Ascending aorta (tissue), 2 donors: ENCODE measurements around the gene GPR32. TPM values are rescaled to one million over a fixed set of nuclear protein-coding genes. Genes with fewer than 3 reads are reported as not detected.

Source experiments
- DNase-seq, 2 donors: peaks; one replicate each; pipeline ENCODE4 v3.0.0-alpha.2; 2019; ENCODE audit warnings: low spot score in 2 of 2
- H3K27ac ChIP-seq, 2 donors: fragments of 200-600 bp; sonication (generic); one replicate each; pipeline ENCODE4 v1.5.1; 2016 to 2017; ENCODE audit warnings: mild to moderate bottlenecking in 1 of 2
- H3K27me3 ChIP-seq: fragments of 200-600 bp; sonication (generic); one replicate; pipeline ENCODE4 v1.5.1; 2017
- H3K36me3 ChIP-seq, 2 donors: fragments of 200-600 bp; sonication (generic); one replicate each; pipeline ENCODE4 v1.5.1; 2016
- H3K4me1 ChIP-seq, 2 donors: fragments of 200-600 bp; sonication (generic); one replicate each; pipeline ENCODE4 v1.5.1; 2016 to 2017; ENCODE audit warnings: mild to moderate bottlenecking in 1 of 2
- H3K4me3 ChIP-seq, 2 donors: fragments of 200-600 bp; sonication (generic); one replicate each; pipeline ENCODE4 v1.5.1; 2016 to 2017; ENCODE audit warnings: mild to moderate bottlenecking in 1 of 2
- H3K9me3 ChIP-seq, 2 donors: fragments of 200-600 bp; sonication (generic); one replicate each; pipeline ENCODE4 v1.5.1; 2016
- CTCF ChIP-seq, 3 experiments: fragments of 200-600 bp in 2 of 3; fragments of 450-650 bp in 1 of 3; sonication (generic) in 2 of 3; IDR thresholded peaks; one replicate each; pipeline ENCODE4 v1.5.1; 2016 to 2019; ENCODE audit warnings: antibody characterized with exemption in 3 of 3, mild to moderate bottlenecking in 1 of 3, moderate library complexity in 1 of 3
- intact Hi-C: fragments of 100-400 bp; cut with DNase I; formaldehyde crosslinking; loops from one replicate; pipeline ENCODE4 v1.15.1; 2023
- total RNA-seq: library from RNA; depleted of rRNA; stranded (reverse); fragments of >200 nt; gene quantifications from one replicate; pipeline ENCODE4 v1.1.0, GENCODE V29; 2016

Gene GPR32
- total RNA-seq, 1 donor from 2014 or later, result not detected

GRCh38 chr19:50785329-50785728, 15.1 kb downstream of the GPR32 start:
- Histone ChIP-seq H3K9me3 (no peaks in the 10 kb centered on the region), H3K4me1 (no peaks in the 10 kb centered on the region), H3K27me3 (no peaks in the 10 kb centered on the region), H3K27ac (no peak overlapping the region), H3K36me3 (no peaks in the 10 kb centered on the region), H3K4me3 (no peak overlapping the region)
- intact Hi-C loops, result no loop called here
- TF ChIP-seq CTCF (IDR thresholded peaks at IDR 0.05), result no peak
- no peak for DNase-seq

- no peak within 1 kb of the TSS for H3K4me3 ChIP-seq
- intact Hi-C loops, result no loop called here
- H3K27me3 ChIP-seq, result no peaks in the 10 kb centered on the region
- no peaks in the 10 kb centered on the region for H3K4me1 ChIP-seq
- no peak for TF ChIP-seq CTCF (IDR thresholded peaks at IDR 0.05)
- H3K27ac ChIP-seq, result no peak within 1 kb of the TSS
- DNase-seq, result no peak
- no peaks in the 10 kb centered on the region for H3K36me3 ChIP-seq
- no peaks in the 10 kb centered on the region for H3K9me3 ChIP-seq
Observed at GRCh38 chr19:50790396-50790795, 20.1 kb downstream of the GPR32 start, which contains the start of gene ACP4. ACP4 (plus strand) TSS chr19:50790415; CDS start chr19:50790415, 0 bp downstream.

GRCh38 chr19:50790922-50791467, 20.7 kb downstream of the GPR32 start:
- DNase-seq, result no peak
- intact Hi-C loops, result no loop called here
- TF ChIP-seq CTCF (IDR thresholded peaks at IDR 0.05), result no peak
- Histone ChIP-seq H3K27ac (no peak overlapping the region), H3K4me1 (no peaks in the 10 kb centered on the region), H3K27me3 (no peaks in the 10 kb centered on the region), H3K36me3 (no peaks in the 10 kb centered on the region), H3K4me3 (no peak overlapping the region), H3K9me3 (no peaks in the 10 kb centered on the region)

GRCh38 chr19:50791594-50792271, 21.5 kb downstream of the GPR32 start:
- Histone ChIP-seq H3K9me3 (no peaks in the 10 kb centered on the region), H3K36me3 (peaks cover 0 to under 1% of the 10 kb centered on the region in 2 donors), H3K4me1 (no peaks in the 10 kb centered on the region), H3K27me3 (no peaks in the 10 kb centered on the region), H3K4me3 (no peak overlapping the region), H3K27ac (no peak overlapping the region)
- intact Hi-C loops, result no loop called here
- no peak for TF ChIP-seq CTCF (IDR thresholded peaks at IDR 0.05)
- no peak for DNase-seq

GRCh38 chr19:50792272-50793250, 22.3 kb downstream of the GPR32 start:
- Histone ChIP-seq H3K4me1 (no peaks in the 10 kb centered on the region), H3K36me3 (peaks cover 6% of the 10 kb centered on the region in 2 donors), H3K9me3 (no peaks in the 10 kb centered on the region), H3K27me3 (no peaks in the 10 kb centered on the region), H3K27ac (no peak overlapping the region), H3K4me3 (no peak overlapping the region)
- DNase-seq, result no peak
- intact Hi-C loops, result no loop called here
- no peak for TF ChIP-seq CTCF (IDR thresholded peaks at IDR 0.05)
